Chondrocyte (in vitro differentiated cells): ENCODE results near the gene CEP250. TPM values are rescaled to one million over a fixed set of nuclear protein-coding genes. Genes with fewer than 3 reads are reported as not detected.

ENCODE experiments used
- DNase-seq: peaks from one replicate; pipeline ENCODE4 v3.0.0; 2021; ENCODE audit warnings: mixed read lengths, low spot score
- H3K27ac Mint-ChIP-seq: one replicate; pipeline ENCODE4 v1.8.0; 2021; ENCODE audit warnings: mild to moderate bottlenecking, moderate library complexity, mixed read lengths; ENCODE audit not compliant: unreplicated experiment
- H3K27me3 Mint-ChIP-seq: 2 replicates; pipeline ENCODE4 v1.8.0; 2021; ENCODE audit warnings: low read depth, mixed read lengths
- H3K36me3 Mint-ChIP-seq: 2 replicates; pipeline ENCODE4 v1.8.0; 2021; ENCODE audit warnings: low read depth, mixed read lengths
- H3K4me1 Mint-ChIP-seq: 2 replicates; pipeline ENCODE4 v1.8.0; 2021; ENCODE audit warnings: low read depth, mild to moderate bottlenecking, mixed read lengths
- H3K4me3 Mint-ChIP-seq: one replicate; pipeline ENCODE4 v1.8.0; 2021; ENCODE audit warnings: mild to moderate bottlenecking, moderate library complexity, mixed read lengths; ENCODE audit not compliant: unreplicated experiment
- H3K9me3 Mint-ChIP-seq: 2 replicates; pipeline ENCODE4 v1.8.0; 2021; ENCODE audit warnings: low read depth, mixed read lengths
- CTCF ChIP-seq: fragments of 200-600 bp; sonication (generic); IDR thresholded peaks from 2 replicates; pipeline ENCODE4 v1.5.0; 2021; ENCODE audit warnings: antibody characterized with exemption, mild to moderate bottlenecking, moderate library complexity
- total RNA-seq: library from RNA; stranded (reverse); gene quantifications from 3 replicates; pipeline ENCODE4 v1.2.1, GENCODE V29; 2021

The CEP250 gene
- total RNA-seq, 1 donor from 2014 or later, result 43.6 TPM

GRCh38 chr20:35463455-35464300, 8.3 kb downstream of the CEP250 start:
- Mint-ChIP-seq H3K4me1 (peaks cover 19% of the 10 kb centered on the region), H3K9me3 (no peaks in the 10 kb centered on the region), H3K27me3 (no peaks in the 10 kb centered on the region), H3K36me3 (peaks cover 11% of the 10 kb centered on the region), H3K4me3 (no peak overlapping the region), H3K27ac (no peak overlapping the region)
- DNase-seq, result no peak
- peak; percentile 88 for TF ChIP-seq CTCF

- DNase-seq, result no peak
- Mint-ChIP-seq H3K9me3 (no peaks in the 10 kb centered on the region), H3K4me3 (no peak overlapping the region), H3K36me3 (peaks cover 18% of the 10 kb centered on the region), H3K27ac (no peak overlapping the region), H3K27me3 (no peaks in the 10 kb centered on the region), H3K4me1 (peaks cover 19% of the 10 kb centered on the region)
- TF ChIP-seq CTCF, result no peak
Observed at GRCh38 chr20:35465976-35466375, 10.6 kb downstream of the CEP250 start.

- DNase-seq, result no peak
- no peak for TF ChIP-seq CTCF
- peaks cover 21% of the 10 kb centered on the region for H3K36me3 Mint-ChIP-seq
- H3K4me1 Mint-ChIP-seq, result peaks cover 13% of the 10 kb centered on the region
- H3K27ac Mint-ChIP-seq, result no peak overlapping the region
- no peaks in the 10 kb centered on the region for H3K27me3 Mint-ChIP-seq
- H3K9me3 Mint-ChIP-seq, result no peaks in the 10 kb centered on the region
- no peak overlapping the region for H3K4me3 Mint-ChIP-seq
Observed at GRCh38 chr20:35466856-35467255, 11.5 kb downstream of the CEP250 start.

- Mint-ChIP-seq H3K36me3 (peaks cover 20% of the 10 kb centered on the region), H3K27ac (peak overlapping the region; percentile 66), H3K4me3 (no peak overlapping the region), H3K4me1 (peaks cover 12% of the 10 kb centered on the region), H3K27me3 (no peaks in the 10 kb centered on the region), H3K9me3 (no peaks in the 10 kb centered on the region)
- TF ChIP-seq CTCF, result no peak
- no peak for DNase-seq
Observed at GRCh38 chr20:35467339-35468224, 12.2 kb downstream of the CEP250 start.

- peaks cover 12% of the 10 kb centered on the region for H3K4me1 Mint-ChIP-seq
- no peaks in the 10 kb centered on the region for H3K27me3 Mint-ChIP-seq
- H3K4me3 Mint-ChIP-seq, result no peak overlapping the region
- TF ChIP-seq CTCF, result no peak
- H3K27ac Mint-ChIP-seq, result no peak overlapping the region
- no peaks in the 10 kb centered on the region for H3K9me3 Mint-ChIP-seq
- no peak for DNase-seq
- H3K36me3 Mint-ChIP-seq, result peaks cover 26% of the 10 kb centered on the region
Observed at GRCh38 chr20:35468671-35469334, 13.4 kb downstream of the CEP250 start.
